Mammary epithelial cell (primary cell): ENCODE results near the gene SRGAP2B.
"Not testable (repeated sequence)": the region's sequence is repeated elsewhere in the genome, so short reads cannot be mapped to it uniquely, and the experiment has no call there.

Source experiments
- CTCF ChIP-seq, 2 donors: IDR thresholded peaks in 1 of 2; conservative IDR thresholded peaks in 1 of 2; 2 replicates each; pipeline ENCODE4 v1.5.1; 2011 to 2012; ENCODE audit warnings: inconsistent platforms in 2 of 2, low read length in 2 of 2, mild to moderate bottlenecking in 2 of 2, control low read depth in 1 of 2, low read depth in 1 of 2; ENCODE audit not compliant: insufficient read depth in 1 of 2; ENCODE audit errors: extremely low read depth in 1 of 2
- EZH2 ChIP-seq: IDR thresholded peaks from 2 replicates; pipeline ENCODE4 v1.6.1; 2012; ENCODE audit warnings: low read length, inconsistent platforms, borderline replicate concordance

GRCh38 chr1:144930085-144930777, 164.9 kb downstream of the SRGAP2B start:
- TF ChIP-seq CTCF (conservative IDR thresholded peaks at IDR 0.05 in 1 of 2, IDR thresholded peaks at IDR 0.05 in 1 of 2; ENCODE audit: extremely low read depth in 1 of 2, insufficient read depth in 1 of 2, low read depth in 1 of 2, low read length in 2 of 2); EZH2: not testable (repeated sequence)
